Glutamatergic neuron (in vitro differentiated cells): ENCODE data around the gene WDR45B. TPM values are rescaled to one million over a fixed set of nuclear protein-coding genes. Genes with fewer than 3 reads are reported as not detected.
A peak's percentile ranks its signal among the peaks of the same experiment; 100 is the strongest.
"Not testable (repeated sequence)": the region's sequence is repeated elsewhere in the genome, so short reads cannot be mapped to it uniquely, and the experiment has no call there.

Experiments
- DNase-seq: peaks from one replicate; pipeline ENCODE4 v3.0.0; 2022
- H3K27ac Mint-ChIP-seq: one replicate; pipeline ENCODE4 v1.8.0; 2020; ENCODE audit warnings: mild to moderate bottlenecking, mixed read lengths, inconsistent platforms; ENCODE audit not compliant: unreplicated experiment
- H3K27me3 Mint-ChIP-seq: one replicate; pipeline ENCODE4 v1.8.0; 2020; ENCODE audit warnings: mild to moderate bottlenecking, moderate library complexity, mixed read lengths, inconsistent platforms; ENCODE audit not compliant: unreplicated experiment
- H3K36me3 Mint-ChIP-seq: one replicate; pipeline ENCODE4 v1.8.0; 2020; ENCODE audit warnings: mild to moderate bottlenecking, mixed read lengths, inconsistent platforms; ENCODE audit not compliant: unreplicated experiment
- H3K4me1 Mint-ChIP-seq: one replicate; pipeline ENCODE4 v1.8.0; 2020; ENCODE audit warnings: mild to moderate bottlenecking, low read depth, mixed read lengths, inconsistent platforms; ENCODE audit not compliant: unreplicated experiment
- H3K4me3 Mint-ChIP-seq: one replicate; pipeline ENCODE4 v1.8.0; 2020; ENCODE audit warnings: mild to moderate bottlenecking, mixed read lengths, inconsistent platforms; ENCODE audit not compliant: unreplicated experiment
- H3K9me3 Mint-ChIP-seq: one replicate; pipeline ENCODE4 v1.8.0; 2020; ENCODE audit warnings: mild to moderate bottlenecking, moderate library complexity, mixed read lengths, inconsistent platforms; ENCODE audit not compliant: unreplicated experiment
- total RNA-seq: library from RNA; stranded (reverse); fragmentation: NEBNext Ultra II Directional; extraction: Animal tissue kit (Norgen Biotek cat#: 25700); gene quantifications from one replicate; pipeline ENCODE4 v1.2.1, GENCODE V29; 2021; ENCODE audit not compliant: unreplicated experiment
- TF ChIP-seq, protein P1 (sequence below): fragments of 200-600 bp; sonication (generic); IDR thresholded peaks from one replicate; pipeline ENCODE4 v1.5.0; 2021; ENCODE audit not compliant: partially characterized antibody, unreplicated experiment

Gene WDR45B
- total RNA-seq, 1 donor from 2014 or later = 60.4 TPM

DNA sequence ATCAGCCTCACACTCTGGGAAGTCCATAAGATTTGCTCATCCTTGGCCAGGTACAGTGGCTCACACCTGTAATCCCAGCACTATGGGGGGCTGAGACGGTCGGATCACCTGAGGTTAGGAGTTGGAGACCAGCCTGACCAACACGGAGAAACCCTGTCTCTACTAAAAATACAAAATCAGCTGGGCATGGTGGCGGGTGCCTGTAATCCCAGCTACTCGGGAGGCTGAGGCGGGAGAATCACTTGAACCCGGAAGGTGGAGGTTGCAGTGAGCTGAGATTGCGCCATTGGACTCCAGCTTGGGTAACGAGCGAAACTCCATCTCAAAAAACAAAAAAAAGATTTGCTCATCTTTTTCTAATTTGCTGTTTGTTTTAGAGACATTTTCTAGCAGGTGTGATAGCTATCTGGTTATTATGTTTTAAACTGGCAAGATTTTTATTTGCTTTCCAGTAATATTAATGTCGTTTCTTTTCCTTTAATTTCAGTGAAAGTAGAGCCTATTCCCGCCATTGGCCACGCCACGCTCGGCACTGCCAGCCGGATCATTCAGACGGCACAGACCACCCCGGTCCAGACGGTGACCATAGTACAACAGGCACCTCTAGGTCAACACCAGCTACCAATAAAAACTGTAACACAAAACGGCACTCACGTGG lies 61.5 kb downstream of the WDR45B start:
- Mint-ChIP-seq H3K4me1 (peaks cover 22% of the 10 kb centered on the region), H3K4me3 (no peak overlapping the region), H3K36me3 (no peaks in the 10 kb centered on the region), H3K27ac (peak overlapping the region; percentile 56), H3K9me3 (peaks cover 7% of the 10 kb centered on the region), H3K27me3 (peaks cover 9% of the 10 kb centered on the region)
- DNase-seq = no peak
- TF ChIP-seq, protein P1, sequence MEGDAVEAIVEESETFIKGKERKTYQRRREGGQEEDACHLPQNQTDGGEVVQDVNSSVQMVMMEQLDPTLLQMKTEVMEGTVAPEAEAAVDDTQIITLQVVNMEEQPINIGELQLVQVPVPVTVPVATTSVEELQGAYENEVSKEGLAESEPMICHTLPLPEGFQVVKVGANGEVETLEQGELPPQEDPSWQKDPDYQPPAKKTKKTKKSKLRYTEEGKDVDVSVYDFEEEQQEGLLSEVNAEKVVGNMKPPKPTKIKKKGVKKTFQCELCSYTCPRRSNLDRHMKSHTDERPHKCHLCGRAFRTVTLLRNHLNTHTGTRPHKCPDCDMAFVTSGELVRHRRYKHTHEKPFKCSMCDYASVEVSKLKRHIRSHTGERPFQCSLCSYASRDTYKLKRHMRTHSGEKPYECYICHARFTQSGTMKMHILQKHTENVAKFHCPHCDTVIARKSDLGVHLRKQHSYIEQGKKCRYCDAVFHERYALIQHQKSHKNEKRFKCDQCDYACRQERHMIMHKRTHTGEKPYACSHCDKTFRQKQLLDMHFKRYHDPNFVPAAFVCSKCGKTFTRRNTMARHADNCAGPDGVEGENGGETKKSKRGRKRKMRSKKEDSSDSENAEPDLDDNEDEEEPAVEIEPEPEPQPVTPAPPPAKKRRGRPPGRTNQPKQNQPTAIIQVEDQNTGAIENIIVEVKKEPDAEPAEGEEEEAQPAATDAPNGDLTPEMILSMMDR = no peak

DNA sequence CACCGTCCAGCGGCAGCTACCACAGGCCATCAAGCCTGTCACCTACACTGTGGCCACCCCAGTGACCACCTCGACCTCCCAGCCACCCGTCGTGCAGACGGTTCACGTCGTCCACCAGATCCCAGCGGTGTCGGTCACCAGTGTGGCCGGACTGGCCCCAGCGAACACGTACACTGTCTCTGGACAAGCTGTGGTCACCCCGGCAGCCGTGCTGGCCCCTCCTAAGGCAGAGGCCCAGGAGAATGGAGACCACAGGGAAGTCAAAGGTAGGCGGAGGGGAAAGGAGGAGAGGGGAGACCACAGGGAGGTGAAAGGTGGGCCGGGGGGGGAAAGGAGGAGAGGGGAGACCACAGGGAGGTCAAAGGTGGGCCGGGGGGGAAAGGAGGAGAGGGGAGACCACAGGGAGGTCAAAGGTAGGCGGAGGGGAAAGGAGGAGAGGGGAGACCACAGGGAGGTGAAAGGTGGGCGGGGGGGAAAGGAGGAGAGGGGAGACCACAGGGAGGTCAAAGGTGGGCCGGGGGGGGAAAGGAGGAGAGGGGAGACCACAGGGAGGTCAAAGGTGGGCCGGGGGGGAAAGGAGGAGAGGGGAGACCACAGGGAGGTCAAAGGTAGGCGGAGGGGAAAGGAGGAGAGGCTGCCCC lies 62.2 kb downstream of the WDR45B start:
- DNase-seq, H3K27me3 Mint-ChIP-seq, H3K36me3 Mint-ChIP-seq, H3K9me3 Mint-ChIP-seq, H3K4me3 Mint-ChIP-seq: not testable (repeated sequence)
- Mint-ChIP-seq H3K27ac (peak overlapping the region; percentile 64), H3K4me1 (peaks cover 23% of the 10 kb centered on the region)

DNA sequence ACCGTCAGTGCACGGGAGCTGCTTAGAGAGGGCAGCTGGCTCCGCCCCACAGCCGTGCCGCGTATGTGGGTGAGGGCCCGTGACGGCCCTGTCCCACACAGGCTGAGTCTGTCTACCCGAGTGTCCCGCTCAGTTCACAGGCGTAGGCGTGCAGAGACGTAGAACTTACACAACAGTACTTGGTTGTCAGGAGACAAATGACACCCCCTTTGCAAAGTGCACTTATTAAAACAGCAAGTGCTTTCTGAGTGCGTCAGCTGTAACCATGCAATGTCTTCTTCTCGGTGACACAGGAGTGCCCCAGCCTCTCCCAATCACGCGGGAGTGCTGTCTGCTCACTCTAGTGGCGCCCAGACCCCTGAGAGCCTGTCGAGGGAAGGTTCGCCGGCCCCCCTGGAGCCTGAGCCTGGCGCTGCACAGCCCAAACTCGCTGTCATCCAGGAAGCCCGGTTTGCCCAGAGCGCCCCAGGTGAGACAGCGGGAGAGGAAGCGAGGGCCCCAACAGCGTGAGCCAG lies 64.5 kb downstream of the WDR45B start:
- H3K4me3 Mint-ChIP-seq = no peak overlapping the region
- peaks cover 9% of the 10 kb centered on the region for H3K9me3 Mint-ChIP-seq
- TF ChIP-seq, protein P1 = no peak
- H3K36me3 Mint-ChIP-seq = no peaks in the 10 kb centered on the region
- DNase-seq = no peak
- peaks cover 18% of the 10 kb centered on the region for H3K4me1 Mint-ChIP-seq
- H3K27me3 Mint-ChIP-seq = peaks cover 9% of the 10 kb centered on the region
- H3K27ac Mint-ChIP-seq = no peak overlapping the region

DNA sequence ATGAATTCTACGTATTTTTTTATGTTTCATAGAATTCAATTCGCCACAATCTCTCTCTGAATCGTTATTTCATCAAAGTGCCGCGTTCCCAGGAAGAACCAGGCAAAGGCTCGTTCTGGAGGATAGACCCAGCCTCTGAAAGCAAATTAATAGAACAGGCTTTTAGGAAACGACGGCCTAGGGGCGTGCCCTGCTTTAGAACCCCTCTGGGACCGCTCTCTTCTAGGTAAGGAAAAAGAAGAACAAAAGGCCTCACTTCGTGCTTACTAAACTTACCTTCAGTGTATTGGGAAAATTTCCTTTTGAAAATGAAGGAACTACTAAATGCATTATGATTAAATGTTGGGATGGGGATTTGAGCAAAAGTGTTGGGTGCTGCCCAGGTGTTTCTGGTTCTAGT lies 65.5 kb downstream of the WDR45B start:
- Mint-ChIP-seq H3K4me1 (peaks cover 24% of the 10 kb centered on the region), H3K9me3 (peaks cover 9% of the 10 kb centered on the region), H3K27ac (peak overlapping the region; percentile 56), H3K4me3 (peak overlapping the region; percentile 67), H3K27me3 (peaks cover 9% of the 10 kb centered on the region), H3K36me3 (no peaks in the 10 kb centered on the region)
- TF ChIP-seq, protein P1 = no peak
- no peak for DNase-seq

DNA sequence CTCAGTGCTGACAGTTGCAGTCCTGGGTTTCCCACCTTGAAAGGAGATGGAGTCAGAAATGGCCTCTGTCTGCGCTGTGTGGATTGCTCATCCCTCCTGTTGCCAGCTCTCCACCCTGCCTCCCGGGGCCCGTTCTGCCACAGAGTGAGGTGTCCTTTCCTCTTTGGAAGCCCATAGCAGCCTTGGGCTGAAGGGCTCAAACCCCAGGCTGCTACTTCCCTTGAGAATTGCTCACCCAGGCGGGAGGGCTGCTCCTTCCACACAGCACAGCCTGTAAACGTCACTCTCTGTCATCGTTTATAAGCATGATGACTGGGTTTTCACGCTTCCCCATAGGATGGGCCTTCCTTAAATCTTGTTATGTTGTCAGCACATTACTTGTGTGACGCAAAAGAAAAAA lies 66.0 kb downstream of the WDR45B start:
- TF ChIP-seq, protein P1 = no peak
- Mint-ChIP-seq H3K4me3 (peak overlapping the region; percentile 67), H3K36me3 (no peaks in the 10 kb centered on the region), H3K9me3 (peaks cover 9% of the 10 kb centered on the region), H3K4me1 (peaks cover 23% of the 10 kb centered on the region), H3K27me3 (peaks cover 9% of the 10 kb centered on the region), H3K27ac (peak overlapping the region; percentile 56)
- DNase-seq = peak; percentile 33

DNA sequence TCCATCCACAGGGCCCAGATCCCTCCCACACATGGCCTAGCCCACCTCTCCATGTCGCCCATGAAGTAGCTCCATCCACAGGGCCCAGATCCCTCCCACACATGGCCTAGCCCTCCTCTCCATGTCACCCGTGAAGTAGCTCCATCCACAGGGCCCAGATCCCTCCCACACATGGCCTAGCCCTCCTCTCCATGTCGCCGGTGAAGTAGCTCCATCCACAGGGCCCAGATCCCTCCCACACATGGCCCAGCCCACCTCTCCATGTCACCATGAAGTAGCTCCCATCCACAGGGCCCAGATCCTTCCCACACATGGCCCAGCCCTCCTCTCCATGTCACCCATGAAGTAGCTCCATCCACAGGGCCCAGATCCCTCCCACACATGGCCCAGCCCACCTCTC lies 68.3 kb downstream of the WDR45B start:
- H3K9me3 Mint-ChIP-seq, H3K27ac Mint-ChIP-seq, H3K27me3 Mint-ChIP-seq, H3K4me3 Mint-ChIP-seq, DNase-seq, H3K36me3 Mint-ChIP-seq: not testable (repeated sequence)
- H3K4me1 Mint-ChIP-seq = peaks cover 22% of the 10 kb centered on the region
